SHP77 treated with DMSO at 0.1 percent for 48 hours (cell line): ENCODE results near the gene RAB37.

Experiments used
- DNase-seq: peaks from one replicate; lab custom pipeline; 2025; lab: John Stamatoyannopoulos, UW

Gene RAB37

GRCh38 chr17:74761419-74761818 lies 24.4 kb downstream of the RAB37 start:
- no peak for DNase-seq

GRCh38 chr17:74761931-74762330 lies 24.9 kb downstream of the RAB37 start:
- no peak for DNase-seq

- DNase-seq, result no peak
Observed at GRCh38 chr17:74763565-74764387, 26.7 kb downstream of the RAB37 start.

GRCh38 chr17:74764751-74765286 lies 27.8 kb downstream of the RAB37 start:
- DNase-seq, result no peak

- no peak for DNase-seq
Observed at GRCh38 chr17:74766413-74766812, 29.4 kb downstream of the RAB37 start.

- no peak for DNase-seq
Observed at GRCh38 chr17:74767111-74767516, 30.1 kb downstream of the RAB37 start.

GRCh38 chr17:74768069-74768762 lies 31.2 kb downstream of the RAB37 start:
- DNase-seq, result no peak

GRCh38 chr17:74768763-74769114 lies 31.7 kb downstream of the RAB37 start:
- no peak for DNase-seq

- no peak for DNase-seq
Observed at GRCh38 chr17:74769266-74769855, 32.3 kb downstream of the RAB37 start.

- no peak for DNase-seq
Observed at GRCh38 chr17:74769856-74770497, 32.9 kb downstream of the RAB37 start.

- peak; percentile 47 for DNase-seq
Observed at GRCh38 chr17:74770498-74771318, 33.7 kb downstream of the RAB37 start.

- DNase-seq, result no peak
Observed at GRCh38 chr17:74771319-74771914, 34.4 kb downstream of the RAB37 start.

GRCh38 chr17:74772053-74772452 lies 35.0 kb downstream of the RAB37 start:
- no peak for DNase-seq

- no peak for DNase-seq
Observed at GRCh38 chr17:74773414-74773813, 36.4 kb downstream of the RAB37 start.

- no peak for DNase-seq
Observed at GRCh38 chr17:74773871-74774286, 36.8 kb downstream of the RAB37 start.

- DNase-seq, result no peak
Observed at GRCh38 chr17:74775409-74776043, 38.5 kb downstream of the RAB37 start.

- peak; percentile 94 for DNase-seq
Observed at GRCh38 chr17:74776044-74776962, 39.2 kb downstream of the RAB37 start, which contains the start of gene NAT9. Gene NAT9 (minus strand): TSS chr17:74776345. CDS start chr17:74775698, 647 bp downstream.

- no peak for DNase-seq
Observed at GRCh38 chr17:74776990-74777389, 39.9 kb downstream of the RAB37 start.

GRCh38 chr17:74777901-74778515 lies 41.0 kb downstream of the RAB37 start:
- DNase-seq, result no peak
